Mesenchymal stem cell (in vitro differentiated cells and primary cell): ENCODE data around the gene SH3RF2.
A peak's percentile ranks its signal among the peaks of the same experiment; 100 is the strongest.

Source experiments
- DNase-seq: peaks from one replicate; pipeline ENCODE4 v3.0.0-alpha.2; 2013
- H2AFZ ChIP-seq: one replicate; pipeline ENCODE4 v1.6.1; 2013; ENCODE audit warnings: low read depth, mild to moderate bottlenecking, control low read depth, inconsistent platforms, low read length, moderate library complexity
- H2AK5ac ChIP-seq: 2 replicates; pipeline ENCODE4 v1.6.1; 2013; ENCODE audit warnings: low read length, moderate library complexity, mild to moderate bottlenecking, inconsistent platforms; ENCODE audit not compliant: severe bottlenecking
- H2BK120ac ChIP-seq: one replicate; pipeline ENCODE4 v1.6.1; 2013; ENCODE audit warnings: low read depth, mild to moderate bottlenecking, inconsistent platforms, low read length, moderate library complexity
- H2BK12ac ChIP-seq, 2 experiments: one replicate each; pipeline ENCODE4 v1.6.1; 2013; ENCODE audit warnings: inconsistent platforms in 2 of 2, low read length in 2 of 2, mild to moderate bottlenecking in 2 of 2, moderate library complexity in 2 of 2, control low read depth in 1 of 2
- H2BK15ac ChIP-seq: one replicate; pipeline ENCODE4 v1.6.1; 2013; ENCODE audit warnings: mild to moderate bottlenecking, low read depth, inconsistent platforms; ENCODE audit not compliant: poor library complexity, severe bottlenecking
- H2BK5ac ChIP-seq: 2 replicates; pipeline ENCODE4 v1.6.1; 2013; ENCODE audit warnings: low read depth, mild to moderate bottlenecking, low read length, control low read depth, inconsistent platforms; ENCODE audit not compliant: poor library complexity, severe bottlenecking
- H3K14ac ChIP-seq, 2 experiments: one replicate each; pipeline ENCODE4 v1.6.1; 2013; ENCODE audit warnings: inconsistent platforms in 2 of 2, low read length in 2 of 2, control low read depth in 1 of 2, mild to moderate bottlenecking in 1 of 2, moderate library complexity in 1 of 2
- H3K18ac ChIP-seq, 2 experiments: one replicate each; pipeline ENCODE4 v1.6.1; 2013; ENCODE audit warnings: inconsistent platforms in 2 of 2, low read length in 2 of 2, control low read depth in 1 of 2, low read depth in 1 of 2, mild to moderate bottlenecking in 1 of 2
- H3K23ac ChIP-seq, 2 experiments: one replicate each; pipeline ENCODE4 v1.6.1; 2013; ENCODE audit warnings: inconsistent platforms in 2 of 2, low read length in 2 of 2, mild to moderate bottlenecking in 2 of 2, moderate library complexity in 2 of 2, control low read depth in 1 of 2
- H3K27ac ChIP-seq: 2 replicates; pipeline ENCODE4 v1.5.1; 2013; ENCODE audit warnings: mild to moderate bottlenecking, moderate library complexity, low read length, control low read depth, inconsistent platforms; ENCODE audit not compliant: poor library complexity, severe bottlenecking
- H3K27me3 ChIP-seq, 2 experiments: 2 replicates each; pipeline versions ENCODE4 v1.6.1 to v1.7.0; 2013; ENCODE audit warnings: low read length in 2 of 2, mild to moderate bottlenecking in 2 of 2, moderate library complexity in 2 of 2, control low read depth in 1 of 2, inconsistent platforms in 1 of 2; ENCODE audit not compliant: control insufficient read depth in 1 of 2, insufficient read depth in 1 of 2
- H3K36me3 ChIP-seq, 2 experiments: 2 replicates each; pipeline versions ENCODE4 v1.6.1 to v1.7.0; 2013; ENCODE audit warnings: low read length in 2 of 2, control low read depth in 1 of 2, inconsistent platforms in 1 of 2, low read depth in 1 of 2, mild to moderate bottlenecking in 1 of 2; ENCODE audit not compliant: insufficient read depth in 2 of 2, control insufficient read depth in 1 of 2
- H3K4ac ChIP-seq, 2 experiments: one replicate each; pipeline ENCODE4 v1.6.1; 2013; ENCODE audit warnings: inconsistent platforms in 2 of 2, low read length in 2 of 2, mild to moderate bottlenecking in 2 of 2, moderate library complexity in 2 of 2, control low read depth in 1 of 2, low read depth in 1 of 2
- H3K4me1 ChIP-seq: 2 replicates; pipeline ENCODE4 v1.6.1; 2013; ENCODE audit warnings: low read depth, low read length, control low read depth; ENCODE audit not compliant: control insufficient read depth, insufficient read depth
- H3K4me2 ChIP-seq: 2 replicates; pipeline ENCODE4 v1.6.1; 2013; ENCODE audit warnings: low read length, mild to moderate bottlenecking, inconsistent platforms; ENCODE audit not compliant: poor library complexity, severe bottlenecking
- H3K4me3 ChIP-seq, 2 experiments: 2 replicates each; pipeline versions ENCODE4 v1.5.1 to v1.7.0; 2013; ENCODE audit warnings: low read length in 2 of 2, mild to moderate bottlenecking in 2 of 2, control low read depth in 1 of 2, low read depth in 1 of 2; ENCODE audit not compliant: insufficient read depth in 1 of 2
- H3K79me1 ChIP-seq: replicated peaks from 2 replicates; pipeline ENCODE4 v1.6.1; 2013; ENCODE audit warnings: mild to moderate bottlenecking, control low read depth, low read length, inconsistent platforms; ENCODE audit not compliant: poor library complexity, severe bottlenecking
- H3K9ac ChIP-seq: 2 replicates; pipeline ENCODE4 v1.7.0; 2013; ENCODE audit warnings: mild to moderate bottlenecking, low read length, moderate library complexity
- H3K9me3 ChIP-seq: 2 replicates; pipeline ENCODE4 v1.7.0; 2013; ENCODE audit warnings: mild to moderate bottlenecking, low read length; ENCODE audit not compliant: control insufficient read depth
- H4K8ac ChIP-seq: one replicate; pipeline ENCODE4 v1.6.1; 2013; ENCODE audit warnings: inconsistent platforms, mild to moderate bottlenecking, low read length, moderate library complexity
- H4K91ac ChIP-seq: one replicate; pipeline ENCODE4 v1.6.1; 2013; ENCODE audit warnings: mild to moderate bottlenecking, low read length, inconsistent platforms
- WGBS: methylation state at CpG from one replicate; pipeline ENCODE4 v1.1.7; 2013; ENCODE audit warnings: mixed read lengths; 5-methylcytosine and 5-hydroxymethylcytosine counted together

Gene SH3RF2

GRCh38 chr5:145947581-145947980 lies 11.2 kb downstream of the SH3RF2 start:
- no peak overlapping the region for H3K23ac ChIP-seq
- H3K4ac ChIP-seq: no peak overlapping the region
- H3K9ac ChIP-seq: no peak overlapping the region
- H3K4me3 ChIP-seq: no peak overlapping the region
- H3K4me1 ChIP-seq: no peaks in the 10 kb centered on the region
- no peak overlapping the region for H3K14ac ChIP-seq
- H2AK5ac ChIP-seq: no peak overlapping the region
- H2BK12ac ChIP-seq: no peak overlapping the region
- H2AFZ ChIP-seq: no peak overlapping the region
- H3K27ac ChIP-seq: no peak overlapping the region
- H3K4me2 ChIP-seq: no peak overlapping the region
- no peak overlapping the region for H2BK15ac ChIP-seq
- H3K9me3 ChIP-seq: no peaks in the 10 kb centered on the region
- H3K18ac ChIP-seq: no peak overlapping the region
- no peak overlapping the region for H2BK120ac ChIP-seq
- no peaks in the 10 kb centered on the region for H3K79me1 ChIP-seq
- H4K91ac ChIP-seq: no peak overlapping the region
- no peak overlapping the region for H2BK5ac ChIP-seq
- peaks cover 0 to 6% of the 10 kb centered on the region in 2 experiments for H3K27me3 ChIP-seq
- peak; percentile 46 for DNase-seq
- H3K36me3 ChIP-seq: no peaks in the 10 kb centered on the region
- no peak overlapping the region for H4K8ac ChIP-seq

GRCh38 chr5:145948047-145948446 lies 11.7 kb downstream of the SH3RF2 start:
- Histone ChIP-seq H3K36me3 (no peaks in the 10 kb centered on the region), H3K4me2 (no peak overlapping the region), H3K23ac (no peak overlapping the region), H4K8ac (no peak overlapping the region), H4K91ac (no peak overlapping the region), H2BK15ac (no peak overlapping the region), H3K9ac (no peak overlapping the region), H2BK5ac (no peak overlapping the region), H2AK5ac (no peak overlapping the region), H3K14ac (no peak overlapping the region), H3K9me3 (no peaks in the 10 kb centered on the region), H3K18ac (no peak overlapping the region), H3K4me1 (no peaks in the 10 kb centered on the region), H2BK12ac (peak overlapping the region in 1 of 2 experiments; percentile 12), H3K4me3 (no peak overlapping the region), H2BK120ac (no peak overlapping the region), H3K27ac (no peak overlapping the region), H2AFZ (no peak overlapping the region), H3K27me3 (peaks cover 0 to 6% of the 10 kb centered on the region in 2 experiments), H3K79me1 (no peaks in the 10 kb centered on the region), H3K4ac (no peak overlapping the region)
- no peak for DNase-seq
- 100% methylated on average over 3 of the region's 3 CpGs for WGBS

GRCh38 chr5:145948921-145949320 lies 12.5 kb downstream of the SH3RF2 start:
- H2AK5ac ChIP-seq: no peak overlapping the region
- no peak overlapping the region for H4K8ac ChIP-seq
- WGBS: 96% methylated on average over 6 of the region's 6 CpGs
- no peak overlapping the region for H2AFZ ChIP-seq
- H2BK12ac ChIP-seq: no peak overlapping the region
- no peaks in the 10 kb centered on the region for H3K9me3 ChIP-seq
- no peak overlapping the region for H3K9ac ChIP-seq
- H3K4me3 ChIP-seq: no peak overlapping the region
- H3K4me1 ChIP-seq: no peaks in the 10 kb centered on the region
- H2BK15ac ChIP-seq: no peak overlapping the region
- H2BK120ac ChIP-seq: no peak overlapping the region
- DNase-seq: no peak
- H3K79me1 ChIP-seq: no peaks in the 10 kb centered on the region
- peaks cover 0 to 6% of the 10 kb centered on the region in 2 experiments for H3K27me3 ChIP-seq
- H2BK5ac ChIP-seq: no peak overlapping the region
- no peak overlapping the region for H3K14ac ChIP-seq
- H3K27ac ChIP-seq: no peak overlapping the region
- no peak overlapping the region for H3K4me2 ChIP-seq
- no peaks in the 10 kb centered on the region for H3K36me3 ChIP-seq
- H4K91ac ChIP-seq: no peak overlapping the region
- no peak overlapping the region for H3K18ac ChIP-seq
- H3K23ac ChIP-seq: no peak overlapping the region
- H3K4ac ChIP-seq: no peak overlapping the region

- Histone ChIP-seq H3K36me3 (no peaks in the 10 kb centered on the region), H3K27ac (no peak overlapping the region), H3K27me3 (peaks cover 0 to 6% of the 10 kb centered on the region in 2 experiments), H3K9ac (no peak overlapping the region), H2AFZ (no peak overlapping the region), H3K4me1 (no peaks in the 10 kb centered on the region), H2AK5ac (no peak overlapping the region), H2BK12ac (no peak overlapping the region), H4K91ac (no peak overlapping the region), H2BK5ac (no peak overlapping the region), H3K14ac (no peak overlapping the region), H3K9me3 (no peaks in the 10 kb centered on the region), H2BK15ac (no peak overlapping the region), H3K4ac (no peak overlapping the region), H4K8ac (no peak overlapping the region), H2BK120ac (no peak overlapping the region), H3K23ac (no peak overlapping the region), H3K79me1 (no peaks in the 10 kb centered on the region), H3K4me2 (no peak overlapping the region), H3K4me3 (no peak overlapping the region), H3K18ac (no peak overlapping the region)
- no peak for DNase-seq
- WGBS: 94% methylated on average over 1 of the region's 2 CpGs
Observed at GRCh38 chr5:145949474-145949873, 13.1 kb downstream of the SH3RF2 start.
